OCI-LY7 (cell line): ENCODE measurements around the gene GALNT9. TPM values are rescaled to one million over a fixed set of nuclear protein-coding genes. Genes with fewer than 3 reads are reported as not detected.

Experiments
- BruUV-seq: library from RNA; stranded (reverse); fragments of 400-500 nt; replicated peaks from 2 replicates; lab custom pipeline; 2021; lab: Mats Ljungman, UMichigan
- CTCF ChIA-PET: fragments of 300-600 bp; sonication (Branson Sonifier 250); formaldehyde crosslinking; loops from one replicate; lab custom pipeline; 2022; ENCODE audit warnings: antibody characterized with exemption; ENCODE audit not compliant: unreplicated experiment; lab: Charles Lee
- POLR2A ChIA-PET: fragments of 300-600 bp; sonication (Branson Sonifier 250); formaldehyde crosslinking; loops from one replicate; lab custom pipeline; 2022; ENCODE audit warnings: antibody characterized with exemption; lab: Charles Lee
- DNase-seq: peaks from one replicate; pipeline ENCODE4 v3.0.0-alpha.2; 2015; ENCODE audit warnings: low spot score
- H2AFZ ChIP-seq: fragments of 200-600 bp; sonication (generic), shearing (Covaris generic); 2 replicates; pipeline ENCODE4 v1.6.1; 2014; ENCODE audit warnings: mild to moderate bottlenecking, antibody characterized with exemption, low read length, moderate library complexity
- H3K27ac ChIP-seq: fragments of 200-600 bp; sonication (generic); 2 replicates; pipeline ENCODE4 v1.5.1; 2014; ENCODE audit warnings: mixed run types, low read depth, mild to moderate bottlenecking, moderate library complexity, low read length, inconsistent platforms; ENCODE audit not compliant: poor library complexity, severe bottlenecking
- H3K36me3 ChIP-seq: fragments of 200-600 bp; sonication (generic); 2 replicates; pipeline ENCODE4 v1.6.1; 2014; ENCODE audit warnings: mild to moderate bottlenecking, antibody characterized with exemption, low read length, moderate library complexity, mixed read lengths; ENCODE audit not compliant: insufficient read depth
- H3K4me1 ChIP-seq: fragments of 200-600 bp; sonication (generic); 2 replicates; pipeline ENCODE4 v1.5.1; 2014; ENCODE audit warnings: mild to moderate bottlenecking, low read length; ENCODE audit not compliant: insufficient read depth, poor library complexity, severe bottlenecking
- H3K4me2 ChIP-seq: fragments of 200-600 bp; sonication (generic); 2 replicates; pipeline ENCODE4 v1.6.1; 2014; ENCODE audit warnings: mild to moderate bottlenecking, low read length
- H3K4me3 ChIP-seq: fragments of 200-600 bp; sonication (generic); 2 replicates; pipeline ENCODE4 v1.5.1; 2014; ENCODE audit warnings: mild to moderate bottlenecking, low read depth, low read length; ENCODE audit not compliant: poor library complexity, severe bottlenecking
- H3K79me2 ChIP-seq: fragments of 200-600 bp; sonication (generic); 2 replicates; pipeline ENCODE4 v1.6.1; 2016; ENCODE audit warnings: low read depth, mild to moderate bottlenecking, low read length, moderate library complexity, mixed read lengths; ENCODE audit not compliant: insufficient read depth
- H3K9me2 ChIP-seq: fragments of 200-600 bp; sonication (generic); 2 replicates; pipeline ENCODE4 v1.6.1; 2016; ENCODE audit warnings: mild to moderate bottlenecking, low read length, mixed read lengths; ENCODE audit not compliant: insufficient read depth
- H3K9me3 ChIP-seq: fragments of 200-600 bp; sonication (generic); 2 replicates; pipeline ENCODE4 v1.6.1; 2014; ENCODE audit warnings: mild to moderate bottlenecking, mixed run types, low read length, mixed read lengths
- H4K20me1 ChIP-seq: fragments of 200-600 bp; sonication (generic); 2 replicates; pipeline ENCODE4 v1.6.1; 2014; ENCODE audit warnings: mild to moderate bottlenecking, antibody characterized with exemption, low read length, moderate library complexity, mixed read lengths; ENCODE audit not compliant: insufficient read depth
- EZH2phosphoT487 ChIP-seq: fragments of 200-600 bp; sonication (generic); IDR thresholded peaks from 2 replicates; pipeline ENCODE4 v1.6.1; 2018; ENCODE audit warnings: low read depth, borderline replicate concordance, mild to moderate bottlenecking, mixed run types, antibody characterized with exemption, low read length, moderate library complexity, mixed read lengths
- intact Hi-C: fragments of 100-400 bp; cut with micrococcal nuclease; formaldehyde crosslinking; loops from one replicate; pipeline ENCODE4 v1.10.0; 2022; ENCODE audit not compliant: unreplicated experiment
- total RNA-seq, 2 experiments: library from RNA; depleted of rRNA in 1 of 2; stranded (reverse); fragments of >200 nt in 1 of 2; shearing (Covaris generic) in 1 of 2; gene quantifications; 2 replicates each; pipeline ENCODE4 v1.2.3, GENCODE V29; 2014 to 2022
- TF ChIP-seq, protein P1 (sequence below): fragments of 200-600 bp; sonication (generic); conservative IDR thresholded peaks from 2 replicates; pipeline ENCODE4 v1.5.1; 2014; ENCODE audit warnings: mild to moderate bottlenecking, antibody characterized with exemption, low read length, moderate library complexity, mixed read lengths

The GALNT9 gene
- total RNA-seq, 2 experiments from 2014 or later = 0.28 TPM; not detected in 1

DNA sequence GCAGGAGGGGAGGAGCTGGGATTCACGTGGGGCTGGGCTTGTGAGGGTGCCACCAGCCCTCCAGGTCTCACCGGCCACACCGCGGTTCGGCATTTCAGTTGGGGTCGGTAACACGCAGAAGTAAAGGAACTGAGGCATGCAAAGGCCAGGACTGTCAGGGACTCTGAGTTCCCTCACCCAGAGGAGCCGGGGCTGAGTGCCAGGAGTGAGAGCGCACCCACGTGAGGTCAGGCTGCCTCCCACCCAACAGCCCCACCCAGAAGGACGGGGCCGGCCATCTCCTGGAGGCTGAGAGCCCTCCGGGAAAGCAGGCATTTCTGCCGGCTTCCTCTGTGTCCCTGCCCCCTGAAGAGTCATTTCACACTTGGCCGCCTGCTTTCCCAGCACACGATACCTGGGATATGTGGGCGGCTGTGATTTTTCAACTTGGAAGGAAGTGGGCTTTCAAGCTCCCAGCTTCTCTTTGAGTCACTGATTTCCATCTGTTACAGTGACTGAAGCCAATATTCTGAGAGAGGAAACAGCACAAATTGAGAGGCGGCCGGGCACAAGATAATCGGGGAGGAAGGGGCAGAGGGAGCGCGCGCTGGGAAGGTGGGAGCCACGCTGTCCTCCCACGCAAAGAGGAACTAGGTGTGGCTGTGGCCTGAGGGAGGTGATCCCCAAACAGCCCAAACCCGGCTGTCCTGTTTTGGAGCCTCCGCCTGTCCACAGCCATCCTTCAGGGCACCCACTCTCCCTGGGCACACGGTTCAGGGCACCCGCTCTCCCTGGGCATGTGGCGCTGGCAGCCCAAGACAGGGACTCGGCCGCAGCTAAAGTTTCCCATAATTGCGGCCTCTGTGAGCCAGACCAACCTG lies 19.0 kb downstream of the GALNT9 start:
- no peaks in the 10 kb centered on the region for H3K36me3 ChIP-seq
- H4K20me1 ChIP-seq = no peaks in the 10 kb centered on the region
- H3K9me3 ChIP-seq = no peaks in the 10 kb centered on the region
- no peak overlapping the region for H3K4me3 ChIP-seq
- no peak overlapping the region for H3K4me2 ChIP-seq
- no peaks in the 10 kb centered on the region for H3K9me2 ChIP-seq
- ChIA-PET POLR2A (no interaction called here), CTCF (no interaction called here)
- TF ChIP-seq, protein P1, sequence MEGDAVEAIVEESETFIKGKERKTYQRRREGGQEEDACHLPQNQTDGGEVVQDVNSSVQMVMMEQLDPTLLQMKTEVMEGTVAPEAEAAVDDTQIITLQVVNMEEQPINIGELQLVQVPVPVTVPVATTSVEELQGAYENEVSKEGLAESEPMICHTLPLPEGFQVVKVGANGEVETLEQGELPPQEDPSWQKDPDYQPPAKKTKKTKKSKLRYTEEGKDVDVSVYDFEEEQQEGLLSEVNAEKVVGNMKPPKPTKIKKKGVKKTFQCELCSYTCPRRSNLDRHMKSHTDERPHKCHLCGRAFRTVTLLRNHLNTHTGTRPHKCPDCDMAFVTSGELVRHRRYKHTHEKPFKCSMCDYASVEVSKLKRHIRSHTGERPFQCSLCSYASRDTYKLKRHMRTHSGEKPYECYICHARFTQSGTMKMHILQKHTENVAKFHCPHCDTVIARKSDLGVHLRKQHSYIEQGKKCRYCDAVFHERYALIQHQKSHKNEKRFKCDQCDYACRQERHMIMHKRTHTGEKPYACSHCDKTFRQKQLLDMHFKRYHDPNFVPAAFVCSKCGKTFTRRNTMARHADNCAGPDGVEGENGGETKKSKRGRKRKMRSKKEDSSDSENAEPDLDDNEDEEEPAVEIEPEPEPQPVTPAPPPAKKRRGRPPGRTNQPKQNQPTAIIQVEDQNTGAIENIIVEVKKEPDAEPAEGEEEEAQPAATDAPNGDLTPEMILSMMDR = no peak
- no peak for TF ChIP-seq EZH2phosphoT487
- H3K27ac ChIP-seq = no peak overlapping the region
- DNase-seq = no peak
- no peaks in the 10 kb centered on the region for H3K4me1 ChIP-seq
- H3K79me2 ChIP-seq = no peaks in the 10 kb centered on the region
- no peak overlapping the region for H2AFZ ChIP-seq
- intact Hi-C loops = no loop called here
- no TSS peak for BruUV-seq

DNA sequence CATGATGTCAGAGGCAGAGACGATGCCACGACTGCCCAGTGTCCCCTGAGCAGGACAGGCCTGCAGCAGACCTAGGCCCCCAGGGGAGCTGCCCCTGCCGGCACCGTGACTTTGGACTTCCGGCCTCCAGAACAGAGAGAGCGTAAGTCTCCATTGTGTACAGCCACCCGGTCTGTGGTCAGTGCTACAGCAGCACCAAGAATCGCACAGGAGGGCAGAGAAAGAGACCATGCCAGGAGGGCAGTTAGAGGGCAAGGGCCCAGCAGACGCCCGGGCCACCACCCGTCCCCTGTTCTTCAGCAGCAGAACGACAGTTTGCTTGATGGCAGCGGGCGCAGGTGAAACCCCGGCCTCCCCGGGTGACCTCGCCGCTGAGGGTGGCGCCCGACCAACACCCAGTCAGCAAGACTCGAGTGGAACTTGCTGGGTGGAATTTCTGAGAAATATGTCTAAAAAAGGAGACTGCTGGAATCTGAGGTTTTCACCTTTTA lies 19.7 kb downstream of the GALNT9 start:
- Histone ChIP-seq H3K27ac (no peak overlapping the region), H3K4me2 (no peak overlapping the region), H3K9me2 (no peaks in the 10 kb centered on the region), H3K4me1 (no peaks in the 10 kb centered on the region), H4K20me1 (no peaks in the 10 kb centered on the region), H2AFZ (no peak overlapping the region), H3K36me3 (no peaks in the 10 kb centered on the region), H3K79me2 (no peaks in the 10 kb centered on the region), H3K9me3 (no peaks in the 10 kb centered on the region), H3K4me3 (no peak overlapping the region)
- BruUV-seq = no TSS peak
- CTCF ChIA-PET = no interaction called here
- intact Hi-C loops = no loop called here
- POLR2A ChIA-PET = no interaction called here
- TF ChIP-seq, protein P1 = no peak
- no peak for TF ChIP-seq EZH2phosphoT487
- DNase-seq = no peak
